BE2C (cell line): Measurements from ENCODE around the gene OR52E2. TPM values are rescaled to one million over a fixed set of nuclear protein-coding genes. Genes with fewer than 3 reads are reported as not detected.

ENCODE experiments used
- DNase-seq: peaks from one replicate; pipeline ENCODE4 v3.0.0-alpha.2; 2020
- H3K27me3 ChIP-seq: fragments of 250-450 bp; sonication (Bioruptor Pico); 2 replicates; pipeline ENCODE4 v1.5.1; 2020; ENCODE audit warnings: mild to moderate bottlenecking
- H3K36me3 ChIP-seq: fragments of 250-450 bp; sonication (Bioruptor Pico); 2 replicates; pipeline ENCODE4 v1.5.1; 2020; ENCODE audit warnings: mild to moderate bottlenecking
- H3K4me1 ChIP-seq: fragments of 250-450 bp; sonication (Bioruptor Pico); 2 replicates; pipeline ENCODE4 v1.5.1; 2020
- H3K4me3 ChIP-seq: 2 replicates; pipeline ENCODE4 v1.5.1; 2011; ENCODE audit warnings: low read depth, low read length
- H3K9me3 ChIP-seq: fragments of 250-450 bp; sonication (Bioruptor Pico); 2 replicates; pipeline ENCODE4 v1.5.1; 2020
- polyA plus RNA-seq: library from polyadenylated mRNA; unstranded; fragments of >200 nt; gene quantifications from one replicate; pipeline ENCODE4 v1.2.1, GENCODE V29; 2012; ENCODE audit warnings: low read depth, missing spikeins; ENCODE audit not compliant: insufficient read length, insufficient read depth
- TF ChIP-seq, protein P1 (sequence below): IDR thresholded peaks from 2 replicates; pipeline ENCODE4 v1.5.1; 2012; ENCODE audit warnings: mild to moderate bottlenecking, low read depth, low read length

The OR52E2 gene
- not detected for polyA plus RNA-seq

DNA sequence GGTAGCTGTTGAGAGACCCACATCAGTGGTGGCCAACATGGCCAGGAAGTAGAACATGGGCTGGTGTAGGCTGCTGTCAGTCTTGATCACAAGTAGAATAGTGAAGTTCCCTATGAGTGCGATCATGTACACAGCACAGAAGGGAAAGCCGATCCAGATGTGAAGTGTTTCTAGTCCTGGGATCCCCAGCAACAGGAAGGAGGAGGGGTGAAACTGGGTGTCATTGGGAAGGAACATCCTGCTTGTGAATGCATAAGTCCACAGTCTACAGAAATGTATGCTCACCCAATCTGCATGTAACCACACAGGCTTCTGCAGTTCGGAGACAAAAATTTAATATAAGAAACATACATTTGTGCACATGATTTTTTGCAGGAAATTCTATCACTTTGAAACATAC, at the start of gene OR52E2:
Gene OR52E2, minus strand, starts transcription at position 237 of the 400 bp plus-strand sequence. Its CDS starts 0 bp downstream, at position 237.
- no peaks in the 10 kb centered on the region for H3K36me3 ChIP-seq
- no peak within 1 kb of the TSS for H3K4me3 ChIP-seq
- no peaks in the 10 kb centered on the region for H3K9me3 ChIP-seq
- TF ChIP-seq, protein P1, sequence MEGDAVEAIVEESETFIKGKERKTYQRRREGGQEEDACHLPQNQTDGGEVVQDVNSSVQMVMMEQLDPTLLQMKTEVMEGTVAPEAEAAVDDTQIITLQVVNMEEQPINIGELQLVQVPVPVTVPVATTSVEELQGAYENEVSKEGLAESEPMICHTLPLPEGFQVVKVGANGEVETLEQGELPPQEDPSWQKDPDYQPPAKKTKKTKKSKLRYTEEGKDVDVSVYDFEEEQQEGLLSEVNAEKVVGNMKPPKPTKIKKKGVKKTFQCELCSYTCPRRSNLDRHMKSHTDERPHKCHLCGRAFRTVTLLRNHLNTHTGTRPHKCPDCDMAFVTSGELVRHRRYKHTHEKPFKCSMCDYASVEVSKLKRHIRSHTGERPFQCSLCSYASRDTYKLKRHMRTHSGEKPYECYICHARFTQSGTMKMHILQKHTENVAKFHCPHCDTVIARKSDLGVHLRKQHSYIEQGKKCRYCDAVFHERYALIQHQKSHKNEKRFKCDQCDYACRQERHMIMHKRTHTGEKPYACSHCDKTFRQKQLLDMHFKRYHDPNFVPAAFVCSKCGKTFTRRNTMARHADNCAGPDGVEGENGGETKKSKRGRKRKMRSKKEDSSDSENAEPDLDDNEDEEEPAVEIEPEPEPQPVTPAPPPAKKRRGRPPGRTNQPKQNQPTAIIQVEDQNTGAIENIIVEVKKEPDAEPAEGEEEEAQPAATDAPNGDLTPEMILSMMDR: no peak
- H3K27me3 ChIP-seq: no peaks in the 10 kb centered on the region
- no peaks in the 10 kb centered on the region for H3K4me1 ChIP-seq
- DNase-seq: no peak

DNA sequence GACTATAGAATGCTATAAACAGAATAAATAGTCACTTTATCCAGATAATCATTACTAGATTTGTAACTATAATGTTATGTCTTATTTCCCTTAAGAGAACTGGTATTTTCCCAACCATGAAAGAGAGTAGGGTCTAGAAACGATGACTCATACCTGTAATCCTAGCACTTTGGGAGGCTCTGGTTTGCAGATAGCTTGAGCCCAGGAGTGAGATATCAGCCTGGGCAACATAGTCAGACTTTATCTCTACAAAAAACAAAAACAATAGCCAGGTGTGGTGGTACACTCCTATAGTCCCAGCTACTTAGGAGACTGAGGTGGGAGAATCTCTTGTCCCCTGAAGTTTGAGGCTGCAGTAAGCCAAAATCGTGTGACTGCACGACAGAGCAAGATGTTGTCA, 47.9 kb upstream of the OR52E2 start:
- no peak for DNase-seq
- H3K27me3 ChIP-seq: no peaks in the 10 kb centered on the region
- no peaks in the 10 kb centered on the region for H3K36me3 ChIP-seq
- H3K4me3 ChIP-seq: no peak overlapping the region
- TF ChIP-seq, protein P1: no peak
- H3K9me3 ChIP-seq: no peaks in the 10 kb centered on the region
- no peaks in the 10 kb centered on the region for H3K4me1 ChIP-seq

DNA sequence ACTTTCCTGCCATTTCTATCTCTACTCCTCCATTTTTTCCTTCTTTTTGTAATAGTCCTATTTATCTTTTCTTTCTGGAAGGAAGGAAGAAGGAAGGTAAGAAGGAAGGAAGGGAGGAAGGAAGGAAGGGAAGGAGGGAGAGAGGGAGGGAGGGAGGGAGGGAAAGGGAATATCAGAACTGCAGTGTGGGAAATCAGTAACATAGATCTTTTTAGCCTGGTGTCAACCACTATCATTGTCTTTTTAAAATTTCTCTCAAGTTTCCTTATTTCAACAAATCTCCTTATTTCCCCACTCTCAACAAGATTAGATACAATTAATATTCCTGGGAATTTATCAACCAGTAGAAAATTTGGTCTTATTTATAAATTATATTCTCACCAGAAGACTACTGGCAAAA, 43.6 kb upstream of the OR52E2 start:
- H3K4me3 ChIP-seq: no peak overlapping the region
- no peaks in the 10 kb centered on the region for H3K36me3 ChIP-seq
- TF ChIP-seq, protein P1: no peak
- no peaks in the 10 kb centered on the region for H3K4me1 ChIP-seq
- no peak for DNase-seq
- H3K27me3 ChIP-seq: no peaks in the 10 kb centered on the region
- no peaks in the 10 kb centered on the region for H3K9me3 ChIP-seq

DNA sequence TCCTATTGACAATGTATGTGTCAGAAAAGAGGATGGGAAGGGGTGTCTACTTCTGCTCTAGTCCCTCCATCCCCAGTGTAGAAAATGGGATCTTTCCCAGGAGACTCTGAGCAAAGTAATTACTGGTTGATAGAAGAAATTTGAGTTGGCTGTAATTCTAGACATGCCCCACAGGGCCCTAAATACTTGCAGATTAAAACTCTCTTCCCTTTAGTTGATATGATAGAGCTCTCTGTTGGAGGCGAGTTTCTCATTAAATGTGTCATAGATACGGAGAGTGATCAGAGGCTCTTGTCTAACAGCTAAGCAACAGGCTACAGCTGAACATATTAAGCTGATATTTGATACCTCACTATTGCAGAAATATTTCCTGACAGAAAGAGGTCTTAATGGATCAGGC, 42.8 kb upstream of the OR52E2 start:
- no peaks in the 10 kb centered on the region for H3K4me1 ChIP-seq
- no peaks in the 10 kb centered on the region for H3K27me3 ChIP-seq
- no peaks in the 10 kb centered on the region for H3K36me3 ChIP-seq
- TF ChIP-seq, protein P1: no peak
- no peak overlapping the region for H3K4me3 ChIP-seq
- H3K9me3 ChIP-seq: no peaks in the 10 kb centered on the region
- no peak for DNase-seq

DNA sequence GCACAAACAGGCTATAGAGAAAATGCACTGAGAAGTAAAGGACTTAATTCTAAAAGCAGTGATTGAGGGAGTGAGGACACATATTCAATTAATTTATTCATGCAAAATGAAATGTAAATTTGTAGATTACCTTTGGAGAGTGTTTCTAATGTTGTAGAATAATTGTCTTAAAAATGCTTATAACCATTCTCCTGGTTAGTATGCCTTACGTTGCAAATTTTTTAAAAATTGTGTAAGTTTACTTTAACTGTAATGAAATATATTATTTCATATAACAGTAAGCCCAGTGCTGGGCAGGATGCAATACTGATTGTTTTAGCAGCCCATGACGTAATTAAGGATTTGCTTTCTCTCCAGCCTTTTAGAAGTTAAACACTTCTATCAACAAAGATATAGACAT, 36.6 kb upstream of the OR52E2 start:
- H3K4me1 ChIP-seq: no peaks in the 10 kb centered on the region
- H3K27me3 ChIP-seq: no peaks in the 10 kb centered on the region
- H3K9me3 ChIP-seq: no peaks in the 10 kb centered on the region
- H3K36me3 ChIP-seq: no peaks in the 10 kb centered on the region
- TF ChIP-seq, protein P1: no peak
- H3K4me3 ChIP-seq: no peak overlapping the region
- DNase-seq: no peak

DNA sequence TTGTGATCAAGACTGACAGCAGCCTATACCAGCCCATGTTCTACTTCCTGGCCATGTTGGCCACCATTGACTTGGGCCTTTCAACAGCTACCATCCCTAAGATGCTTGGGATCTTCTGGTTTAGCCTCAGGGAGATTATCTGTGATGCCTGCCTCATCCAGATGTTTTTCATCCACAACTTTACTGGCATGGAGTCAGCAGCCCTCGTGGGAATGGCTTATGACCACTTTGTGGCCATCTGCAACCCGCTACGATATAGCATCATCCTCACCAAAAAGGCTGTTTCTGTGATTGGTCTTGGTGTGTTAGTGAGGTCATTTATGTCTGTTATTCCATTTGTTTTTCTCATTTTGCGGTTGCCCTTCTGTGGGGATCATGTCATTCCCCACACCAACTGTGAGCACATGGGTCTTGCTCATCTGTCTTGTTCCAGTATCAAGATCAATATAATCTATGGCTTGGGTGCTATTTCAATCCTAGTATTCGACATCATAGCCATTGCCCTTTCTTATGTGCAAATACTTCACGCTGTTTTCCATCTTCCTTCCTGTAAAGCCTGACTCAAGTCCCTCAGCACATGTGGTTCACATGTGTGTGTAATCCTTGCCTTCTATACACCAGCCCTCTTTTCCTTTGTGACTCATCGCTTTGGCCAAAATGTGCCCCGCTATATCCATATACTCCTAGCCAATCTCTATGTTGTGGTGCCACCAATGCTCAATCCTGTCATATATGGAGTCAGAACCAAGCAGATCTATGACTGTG, 33.6 kb upstream of the OR52E2 start:
- Histone ChIP-seq H3K9me3 (no peaks in the 10 kb centered on the region), H3K4me1 (no peaks in the 10 kb centered on the region), H3K4me3 (no peak overlapping the region), H3K27me3 (no peaks in the 10 kb centered on the region), H3K36me3 (no peaks in the 10 kb centered on the region)
- no peak for DNase-seq
- TF ChIP-seq, protein P1: no peak
